Anterior cingulate cortex (tissue), 58 donors: ENCODE measurements around the gene SURF4.
"Not testable (repeated sequence)": the region's sequence is repeated elsewhere in the genome, so short reads cannot be mapped to it uniquely, and the experiment has no call there.

Experiments used
- DNase-seq, 58 donors: peaks; one replicate each; lab custom pipeline; 2025; lab: John Stamatoyannopoulos, UW

Gene SURF4

GRCh38 chr9:133320421-133320881 lies 55.4 kb downstream of the SURF4 start:
- no peak for DNase-seq

DNA sequence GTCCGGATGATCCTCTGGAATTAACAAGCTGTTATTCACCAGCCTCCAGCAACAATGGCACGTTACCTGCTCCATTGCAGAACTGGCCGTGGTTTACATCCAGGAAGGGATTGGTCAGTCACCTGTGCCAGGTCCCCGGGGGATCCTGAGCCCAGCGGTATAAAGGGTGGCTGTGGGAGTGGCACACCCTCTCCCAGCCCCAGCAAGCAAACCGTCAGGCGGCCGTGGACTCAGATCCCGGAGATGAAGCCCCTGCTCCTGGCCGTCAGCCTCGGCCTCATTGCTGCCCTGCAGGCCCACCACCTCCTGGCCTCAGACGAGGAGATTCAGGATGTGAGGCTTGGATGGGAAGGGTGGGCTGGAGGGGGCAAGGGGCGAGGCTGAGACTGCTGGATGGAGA lies 58.3 kb downstream of the SURF4 start:
- not testable (repeated sequence) for DNase-seq

DNA sequence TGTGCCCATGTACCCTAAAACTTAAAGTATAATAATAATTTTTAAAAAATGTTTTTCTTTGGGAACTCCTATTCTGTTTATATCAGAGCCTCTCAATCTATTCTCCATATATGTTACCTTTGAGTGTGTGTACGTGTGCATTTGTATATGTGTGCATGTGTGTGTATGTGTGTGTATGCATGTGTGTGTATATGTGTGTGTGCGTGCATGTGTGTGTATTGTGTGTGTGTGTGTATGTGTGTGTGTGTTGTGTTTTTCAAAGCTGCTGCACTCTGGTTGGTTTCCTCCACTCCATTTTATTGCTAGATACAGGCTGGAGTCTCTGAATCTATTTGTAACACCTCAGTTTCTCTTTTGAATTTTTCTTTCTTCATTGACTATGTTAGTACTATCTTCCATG lies 59.9 kb downstream of the SURF4 start:
- no peak for DNase-seq
